HG03460 (cell line): ENCODE results near the gene ZNF493.
A peak's percentile ranks its signal among the peaks of the same experiment; 100 is the strongest.

Source experiments
- ATAC-seq: cut with Tn5 transposase; IDR thresholded peaks from one replicate; pipeline ENCODE4 v1.9.1; 2021; ENCODE audit not compliant: unreplicated experiment

Gene ZNF493

GRCh38 chr19:21396893-21397572 lies at the start of gene ZNF493:
TSS of gene ZNF493 (plus strand) at chr19:21397133. CDS start at chr19:21397238, 105 bp downstream.
- peak; percentile 99 for ATAC-seq

GRCh38 chr19:21352830-21353229 lies 44.1 kb upstream of the ZNF493 start:
- ATAC-seq = no peak

- peak; percentile 96 for ATAC-seq
Measured at GRCh38 chr19:21358768-21359451, 38.0 kb upstream of the ZNF493 start, which contains the start of gene ZNF738. TSS of gene ZNF738 (plus strand) at chr19:21359000. CDS start at chr19:21359141, 141 bp downstream.

GRCh38 chr19:21362291-21362690 lies 34.6 kb upstream of the ZNF493 start:
- ATAC-seq = no peak

- ATAC-seq = no peak
Measured at GRCh38 chr19:21383980-21384582, 12.9 kb upstream of the ZNF493 start.

- no peak for ATAC-seq
Measured at GRCh38 chr19:21396121-21396520, 812 bp upstream of the ZNF493 start.

GRCh38 chr19:21398851-21399250 lies 1.9 kb downstream of the ZNF493 start:
- ATAC-seq = no peak

GRCh38 chr19:21402303-21402985 lies 5.5 kb downstream of the ZNF493 start:
- no peak for ATAC-seq

- ATAC-seq = no peak
Measured at GRCh38 chr19:21410166-21410565, 13.2 kb downstream of the ZNF493 start.

GRCh38 chr19:21422244-21422643 lies 25.3 kb downstream of the ZNF493 start:
- ATAC-seq = no peak

- no peak for ATAC-seq
Measured at GRCh38 chr19:21423057-21424041, 26.4 kb downstream of the ZNF493 start.

- ATAC-seq = no peak
Measured at GRCh38 chr19:21430675-21431074, 33.7 kb downstream of the ZNF493 start.

GRCh38 chr19:21432590-21432989 lies 35.7 kb downstream of the ZNF493 start:
- ATAC-seq = no peak

- no peak for ATAC-seq
Measured at GRCh38 chr19:21434516-21434915, 37.6 kb downstream of the ZNF493 start.

GRCh38 chr19:21434967-21435544 lies 38.1 kb downstream of the ZNF493 start:
- ATAC-seq = no peak

GRCh38 chr19:21439201-21439751 lies 42.3 kb downstream of the ZNF493 start:
- no peak for ATAC-seq

- no peak for ATAC-seq
Measured at GRCh38 chr19:21440321-21440720, 43.4 kb downstream of the ZNF493 start.

- no peak for ATAC-seq
Measured at GRCh38 chr19:21451187-21451586, 54.3 kb downstream of the ZNF493 start.

GRCh38 chr19:21454901-21455300 lies 58.0 kb downstream of the ZNF493 start:
- ATAC-seq = no peak

GRCh38 chr19:21460686-21461085 lies 63.8 kb downstream of the ZNF493 start:
- ATAC-seq = no peak
